K562 treated with DMSO at 1 percent for 4 hours (cell line): ENCODE data around the gene HTRA2. TPM values are rescaled to one million over a fixed set of nuclear protein-coding genes. Genes with fewer than 3 reads are reported as not detected.

ENCODE experiments used
- total RNA-seq: library from RNA; unstranded; fragments of 300-600 nt; gene quantifications from 2 replicates; pipeline ENCODE4 v1.2.3, GENCODE V29; 2022; ENCODE audit not compliant: insufficient read depth

Gene HTRA2
- 48.2 and 59.0 TPM in 2 replicates for total RNA-seq

GRCh38 chr2:74529357-74530238, at the start of gene HTRA2, which contains the start of gene AUP1:
HTRA2 (plus strand) TSS chr2:74529933; CDS start chr2:74530007, 74 bp downstream.
AUP1 (minus strand) TSS chr2:74529706; CDS start chr2:74529629, 77 bp downstream.

GRCh38 chr2:74482801-74483674, 46.7 kb upstream of the HTRA2 start, which contains the start of the genes CCDC142 and TTC31:
CCDC142 (minus strand) TSS chr2:74482998; CDS start chr2:74482837, 161 bp downstream.
TTC31 (plus strand) TSS chr2:74483081; CDS start chr2:74483096, 15 bp downstream.

GRCh38 chr2:74499267-74499939, 30.3 kb upstream of the HTRA2 start, which contains the start of gene LBX2:
LBX2 (minus strand) TSS chr2:74499603; CDS start chr2:74499537, 66 bp downstream.

GRCh38 chr2:74507145-74507925, 22.4 kb upstream of the HTRA2 start, which contains the start of gene PCGF1:
PCGF1 (minus strand) TSS chr2:74507695; CDS start chr2:74507668, 27 bp downstream.

GRCh38 chr2:74514368-74515270, 15.1 kb upstream of the HTRA2 start, which contains the start of gene TLX2:
TLX2 (plus strand) TSS chr2:74514450; CDS start chr2:74514807, 357 bp downstream.

GRCh38 chr2:74525717-74526648, 3.8 kb upstream of the HTRA2 start, which contains the start of gene DQX1:
DQX1 (minus strand) TSS chr2:74526231; CDS start chr2:74525729, 502 bp downstream.

GRCh38 chr2:74553892-74554819, 24.4 kb downstream of the HTRA2 start, which contains the start of the genes DOK1 and LOXL3:
DOK1 (plus strand) TSS chr2:74554720; CDS start chr2:74554755, 35 bp downstream.
LOXL3 (minus strand) TSS chr2:74553942; CDS start chr2:74552634, 1,308 bp downstream.

Other genes starting within 250 kb of the HTRA2 start
- gene SLC4A5, start 186.5 kb upstream of the HTRA2 start, total RNA-seq, result 0.18 and 0.19 TPM in 2 replicates
- gene DCTN1, start 149.6 kb upstream of the HTRA2 start, total RNA-seq, result 51.5 and 62.4 TPM in 2 replicates
- 1.9 TPM in 1 of 2 replicates, not detected in the other for gene C2orf81, start 108.3 kb upstream of the HTRA2 start, total RNA-seq
- 5.0 and 9.9 TPM in 2 replicates for gene WDR54, start 108.2 kb upstream of the HTRA2 start, total RNA-seq
- gene RTKN, start 88.0 kb upstream of the HTRA2 start, total RNA-seq, result 3.1 and 3.5 TPM in 2 replicates
- gene INO80B, start 74.8 kb upstream of the HTRA2 start, total RNA-seq, result 11.7 and 12.3 TPM in 2 replicates
- gene WBP1, start 71.5 kb upstream of the HTRA2 start, total RNA-seq, result 30.7 and 38.6 TPM in 2 replicates
- gene MOGS, start 64.6 kb upstream of the HTRA2 start, total RNA-seq, result 67.0 and 69.3 TPM in 2 replicates
- gene MRPL53, start 57.3 kb upstream of the HTRA2 start, total RNA-seq, result 40.6 and 79.9 TPM in 2 replicates
- gene CCDC142, start 46.9 kb upstream of the HTRA2 start, total RNA-seq, result 3.1 and 3.5 TPM in 2 replicates
- 12.2 and 12.6 TPM in 2 replicates for gene TTC31, start 46.9 kb upstream of the HTRA2 start, total RNA-seq
- gene LBX2, start 30.3 kb upstream of the HTRA2 start, total RNA-seq, result 5.0 and 8.8 TPM in 2 replicates
- gene PCGF1, start 22.2 kb upstream of the HTRA2 start, total RNA-seq, result 17.9 and 23.7 TPM in 2 replicates
- gene TLX2, start 15.5 kb upstream of the HTRA2 start, total RNA-seq, result 0.30 TPM in 1 of 2 replicates, not detected in the other
- 0.23 TPM in 1 of 2 replicates, not detected in the other for gene DQX1, start 3.7 kb upstream of the HTRA2 start, total RNA-seq
- 139 and 171 TPM in 2 replicates for gene AUP1, start 227 bp upstream of the HTRA2 start, total RNA-seq
- gene LOXL3, start 24.0 kb downstream of the HTRA2 start, total RNA-seq, result 0.33 and 1.8 TPM in 2 replicates
- gene DOK1, start 24.8 kb downstream of the HTRA2 start, total RNA-seq, result 22.1 and 27.0 TPM in 2 replicates
- gene M1AP, start 118.4 kb downstream of the HTRA2 start, total RNA-seq, result 0.39 TPM in 1 of 2 replicates, not detected in the other
- 3.8 and 10.5 TPM in 2 replicates for gene SEMA4F, start 124.3 kb downstream of the HTRA2 start, total RNA-seq